Measurements from ENCODE around the gene PTPRN2.

Gene PTPRN2

DNA sequence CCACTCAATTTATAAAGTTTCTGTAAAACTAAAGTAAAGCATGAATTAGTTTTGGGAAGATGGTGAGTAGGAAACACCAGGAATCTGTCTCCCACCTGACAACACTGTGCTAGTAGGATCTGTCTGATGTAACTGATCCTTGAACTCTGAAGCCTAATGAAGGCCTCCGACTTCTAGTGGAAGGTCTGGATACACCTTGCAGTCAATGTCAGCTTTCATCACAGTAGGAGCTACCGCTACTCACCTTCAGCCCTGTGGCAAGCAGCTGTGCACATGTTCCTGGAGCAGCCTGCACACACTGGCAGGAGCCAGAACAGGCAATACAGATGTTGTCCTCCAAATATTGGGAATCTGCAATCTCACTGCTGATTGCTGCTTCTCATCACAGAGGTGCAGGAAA is 471.4 kb downstream of the PTPRN2 start:
- no peak overlapping the region for H3K4me3 ChIP-seq (ENCODE audit: low read depth, low read length)
- TF ChIP-seq, protein P1, sequence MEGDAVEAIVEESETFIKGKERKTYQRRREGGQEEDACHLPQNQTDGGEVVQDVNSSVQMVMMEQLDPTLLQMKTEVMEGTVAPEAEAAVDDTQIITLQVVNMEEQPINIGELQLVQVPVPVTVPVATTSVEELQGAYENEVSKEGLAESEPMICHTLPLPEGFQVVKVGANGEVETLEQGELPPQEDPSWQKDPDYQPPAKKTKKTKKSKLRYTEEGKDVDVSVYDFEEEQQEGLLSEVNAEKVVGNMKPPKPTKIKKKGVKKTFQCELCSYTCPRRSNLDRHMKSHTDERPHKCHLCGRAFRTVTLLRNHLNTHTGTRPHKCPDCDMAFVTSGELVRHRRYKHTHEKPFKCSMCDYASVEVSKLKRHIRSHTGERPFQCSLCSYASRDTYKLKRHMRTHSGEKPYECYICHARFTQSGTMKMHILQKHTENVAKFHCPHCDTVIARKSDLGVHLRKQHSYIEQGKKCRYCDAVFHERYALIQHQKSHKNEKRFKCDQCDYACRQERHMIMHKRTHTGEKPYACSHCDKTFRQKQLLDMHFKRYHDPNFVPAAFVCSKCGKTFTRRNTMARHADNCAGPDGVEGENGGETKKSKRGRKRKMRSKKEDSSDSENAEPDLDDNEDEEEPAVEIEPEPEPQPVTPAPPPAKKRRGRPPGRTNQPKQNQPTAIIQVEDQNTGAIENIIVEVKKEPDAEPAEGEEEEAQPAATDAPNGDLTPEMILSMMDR (IDR thresholded peaks at IDR 0.05; ENCODE audit: low read depth, low read length) = no peak

DNA sequence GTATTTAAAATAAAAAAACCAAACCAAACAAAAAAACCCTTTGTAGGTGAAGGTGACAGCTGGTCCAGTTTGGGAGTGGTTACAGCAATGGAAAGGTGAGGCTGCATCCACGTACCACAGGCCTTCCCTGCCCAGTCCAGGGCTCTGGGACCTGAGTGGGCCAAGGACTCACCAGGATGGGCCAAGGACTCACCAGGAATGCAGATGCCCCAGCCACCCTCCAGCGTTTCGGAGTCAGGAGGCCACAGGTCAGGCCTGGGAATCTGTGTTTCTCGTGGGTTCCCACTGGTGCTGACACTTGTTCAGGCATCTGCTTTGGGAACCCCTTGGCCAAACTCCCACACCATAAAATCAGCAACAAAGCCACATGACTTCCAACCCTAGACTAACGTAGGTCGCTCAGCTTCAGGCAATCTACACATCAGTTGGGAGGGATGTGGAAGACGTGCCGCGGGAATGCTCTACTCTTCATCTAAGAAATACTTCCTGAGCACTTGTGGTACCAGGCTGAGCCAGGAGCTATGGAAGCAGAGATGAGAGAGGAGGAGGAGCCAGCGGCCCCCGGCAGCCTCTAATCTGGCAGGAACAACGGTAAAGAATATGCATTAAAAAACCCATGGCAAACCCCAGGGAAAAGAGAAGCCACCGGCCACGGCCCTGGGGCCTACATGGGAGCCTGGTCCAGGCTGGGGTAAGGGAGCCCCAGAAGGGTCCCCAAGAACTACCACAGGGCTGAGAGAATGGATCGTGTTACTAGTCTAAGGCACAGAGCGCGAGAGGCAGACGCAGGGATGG is 473.4 kb downstream of the PTPRN2 start:
- TF ChIP-seq, protein P1 (IDR thresholded peaks at IDR 0.05; ENCODE audit: low read depth, low read length) = no peak
- H3K4me3 ChIP-seq (ENCODE audit: low read depth, low read length) = no peak overlapping the region

DNA sequence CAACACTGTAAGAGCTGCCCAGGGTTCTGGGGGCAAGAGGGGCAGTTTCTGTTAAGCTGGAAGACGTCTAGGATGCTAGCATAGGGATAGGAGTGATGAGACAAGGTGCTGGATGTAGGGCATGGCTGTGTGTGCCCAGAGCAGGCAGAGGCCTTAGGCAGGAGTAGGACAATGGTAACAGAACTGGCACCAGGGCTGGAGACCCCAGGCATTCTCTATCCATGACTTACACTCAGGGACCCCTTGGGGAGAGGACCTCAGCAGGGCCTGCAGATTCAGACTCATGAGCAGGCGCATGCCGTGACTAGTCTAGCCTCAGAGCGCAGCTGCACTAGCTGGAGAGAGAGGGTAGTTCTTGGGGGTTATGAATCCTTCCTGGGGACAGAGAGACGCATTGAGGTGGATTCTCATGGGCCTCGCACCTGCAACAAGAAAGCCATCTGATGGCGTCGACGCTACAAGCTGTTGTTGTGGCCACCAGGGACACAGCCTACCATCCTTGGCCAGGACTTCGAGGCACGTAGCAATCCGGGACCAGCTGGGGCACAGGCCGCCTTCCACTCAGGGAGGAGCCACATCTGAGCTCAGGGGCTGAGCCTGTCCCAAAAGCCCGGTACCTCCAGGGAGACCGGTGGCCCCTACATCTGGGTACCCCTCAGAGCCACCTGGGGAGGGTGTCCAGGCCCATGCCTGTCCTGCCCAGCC is 474.1 kb downstream of the PTPRN2 start:
- TF ChIP-seq, protein P1 (IDR thresholded peaks at IDR 0.05; ENCODE audit: low read depth, low read length) = no peak
- no peak overlapping the region for H3K4me3 ChIP-seq (ENCODE audit: low read depth, low read length)

- no peak overlapping the region for H3K4me3 ChIP-seq (ENCODE audit: low read depth, low read length)
- TF ChIP-seq, protein P1 (IDR thresholded peaks at IDR 0.05; ENCODE audit: low read depth, low read length) = no peak
Observed at GRCh38 chr7:158112571-158113320, 474.9 kb downstream of the PTPRN2 start.

GRCh38 chr7:158111906-158112570 is 475.6 kb downstream of the PTPRN2 start:
- H3K4me3 ChIP-seq (ENCODE audit: low read depth, low read length) = no peak overlapping the region
- TF ChIP-seq, protein P1 (IDR thresholded peaks at IDR 0.05; ENCODE audit: low read depth, low read length) = no peak

DNA sequence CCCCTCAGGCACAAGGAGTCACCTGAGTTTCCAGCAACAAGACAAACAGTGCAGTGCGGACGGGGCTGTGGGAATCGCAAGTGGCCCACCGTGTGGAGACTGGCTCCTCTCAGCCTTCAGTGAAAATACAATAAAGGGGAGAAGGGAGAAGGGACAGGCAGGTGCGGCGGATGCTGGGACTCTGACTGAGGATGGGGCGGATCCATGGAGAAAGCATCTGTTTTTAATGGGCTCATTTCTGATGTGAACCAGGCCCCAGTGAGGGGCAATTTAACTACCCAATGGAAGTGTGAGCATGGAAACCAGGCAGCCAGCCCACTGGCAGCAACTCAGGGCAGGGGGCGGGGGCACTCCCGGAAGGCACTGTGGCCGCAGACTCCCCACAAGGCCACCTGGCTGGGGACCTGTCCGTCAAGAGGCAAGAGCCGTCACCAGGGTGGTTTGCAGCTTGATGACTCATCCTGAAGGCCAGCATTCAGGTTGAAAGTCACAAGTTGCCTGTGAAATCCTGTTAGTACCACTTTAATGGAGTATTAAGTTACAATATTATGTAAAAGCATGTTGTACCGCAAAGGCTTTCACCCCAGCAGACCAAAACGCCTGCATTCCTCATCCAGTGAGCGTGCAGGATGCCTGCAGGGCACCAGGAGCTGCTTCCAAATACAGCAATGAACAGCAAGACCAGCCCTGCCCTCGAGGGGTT is 476.4 kb downstream of the PTPRN2 start:
- no peak overlapping the region for H3K4me3 ChIP-seq (ENCODE audit: low read depth, low read length)

More for the DNA sequence above, 476.4 kb downstream of the PTPRN2 start:
- TF ChIP-seq, protein P1 (IDR thresholded peaks at IDR 0.05; ENCODE audit: low read depth, low read length) = no peak

Measured in WI38 (cell line).